ENCODE results near the gene MUC20.

DNA sequence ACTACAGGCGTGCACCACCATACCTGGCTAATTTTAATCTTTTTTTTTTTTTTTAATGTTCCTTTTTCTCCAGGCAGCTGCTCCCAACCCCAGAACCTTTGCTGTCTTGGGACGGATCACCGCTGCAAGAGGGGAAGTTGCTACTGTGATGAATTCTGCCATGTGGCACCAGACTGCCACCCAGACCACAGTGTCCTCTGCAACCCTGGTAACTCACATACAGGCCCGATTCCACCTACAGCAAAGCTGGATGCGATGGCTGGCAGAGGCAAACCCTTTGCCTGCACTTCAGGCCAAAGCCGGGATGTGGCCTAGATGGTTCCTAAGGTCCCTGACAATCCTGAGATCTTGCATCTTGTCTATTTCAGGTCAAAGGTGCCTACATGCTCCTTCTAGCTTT lies 12.7 kb upstream of the MUC20 start:
- TF ChIP-seq, protein P1, sequence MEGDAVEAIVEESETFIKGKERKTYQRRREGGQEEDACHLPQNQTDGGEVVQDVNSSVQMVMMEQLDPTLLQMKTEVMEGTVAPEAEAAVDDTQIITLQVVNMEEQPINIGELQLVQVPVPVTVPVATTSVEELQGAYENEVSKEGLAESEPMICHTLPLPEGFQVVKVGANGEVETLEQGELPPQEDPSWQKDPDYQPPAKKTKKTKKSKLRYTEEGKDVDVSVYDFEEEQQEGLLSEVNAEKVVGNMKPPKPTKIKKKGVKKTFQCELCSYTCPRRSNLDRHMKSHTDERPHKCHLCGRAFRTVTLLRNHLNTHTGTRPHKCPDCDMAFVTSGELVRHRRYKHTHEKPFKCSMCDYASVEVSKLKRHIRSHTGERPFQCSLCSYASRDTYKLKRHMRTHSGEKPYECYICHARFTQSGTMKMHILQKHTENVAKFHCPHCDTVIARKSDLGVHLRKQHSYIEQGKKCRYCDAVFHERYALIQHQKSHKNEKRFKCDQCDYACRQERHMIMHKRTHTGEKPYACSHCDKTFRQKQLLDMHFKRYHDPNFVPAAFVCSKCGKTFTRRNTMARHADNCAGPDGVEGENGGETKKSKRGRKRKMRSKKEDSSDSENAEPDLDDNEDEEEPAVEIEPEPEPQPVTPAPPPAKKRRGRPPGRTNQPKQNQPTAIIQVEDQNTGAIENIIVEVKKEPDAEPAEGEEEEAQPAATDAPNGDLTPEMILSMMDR (IDR thresholded peaks at IDR 0.05), result no peak
- no peak for TF ChIP-seq POLR2A (IDR thresholded peaks at IDR 0.05)

Measured in right lobe of liver (tissue), 4 donors.